CD4-positive, alpha-beta T cell treated with Interleukin-17A for 1 hour (primary cell): ENCODE results near the gene SEC14L1.
"Not testable (repeated sequence)": the region's sequence is repeated elsewhere in the genome, so short reads cannot be mapped to it uniquely, and the experiment has no call there.

Experiments
- DNase-seq: peaks from one replicate; pipeline ENCODE4 v3.0.0-alpha.2; 2020

Gene SEC14L1

DNA sequence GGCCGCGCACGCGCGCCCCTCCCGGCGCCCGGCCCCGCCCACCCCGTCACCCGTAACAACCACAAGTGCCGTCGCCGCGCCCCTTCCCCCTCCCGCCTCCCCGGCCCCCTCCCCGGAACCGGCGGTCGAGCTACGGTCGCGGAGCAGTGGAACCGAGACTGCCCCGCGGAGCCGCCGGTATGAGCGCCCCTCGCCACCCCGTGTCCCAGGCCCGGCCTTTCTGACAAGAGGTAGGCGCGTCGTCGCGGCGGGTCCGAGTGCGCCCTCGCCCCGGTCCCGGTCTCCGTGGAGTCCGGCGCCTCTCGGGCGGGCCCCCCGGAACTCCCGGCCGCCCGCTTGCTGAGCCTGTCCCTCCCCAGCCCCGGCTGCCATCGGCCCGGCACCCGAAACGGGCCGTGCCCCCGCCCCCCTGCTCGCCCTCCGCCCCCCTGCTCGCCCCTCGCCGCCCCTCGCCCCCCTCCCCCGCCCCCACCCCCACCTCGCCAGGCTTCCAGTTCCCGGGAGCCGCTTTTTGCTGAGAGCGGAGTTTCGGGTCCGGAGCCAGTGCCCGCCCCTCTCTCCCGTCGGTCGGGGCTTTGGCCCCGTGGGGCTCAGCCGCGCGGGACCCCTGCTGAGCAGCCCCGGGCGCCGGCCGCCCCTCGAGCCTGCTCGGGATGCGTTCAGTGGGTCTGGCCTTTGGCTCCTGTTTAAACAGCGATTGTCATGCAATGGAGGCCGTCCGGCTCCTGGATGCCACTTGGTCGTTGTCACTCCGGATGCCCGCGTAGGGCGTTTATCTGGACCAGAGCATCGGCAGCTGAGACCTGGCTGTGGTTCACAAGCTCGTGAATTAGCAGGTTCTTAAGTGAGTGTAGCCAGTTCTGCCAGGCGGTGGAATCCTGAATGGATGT lies at the start of gene SEC14L1:
Gene SEC14L1, plus strand, starts transcription at position 92 of the 890 bp plus-strand sequence. CDS start 2,628 bp downstream, outside the sequence.
- peak; percentile 38 for DNase-seq

- DNase-seq: no peak
Observed at GRCh38 chr17:77092025-77092424, 48.7 kb upstream of the SEC14L1 start.

- DNase-seq: no peak
Observed at GRCh38 chr17:77095461-77095860, 45.3 kb upstream of the SEC14L1 start.

DNA sequence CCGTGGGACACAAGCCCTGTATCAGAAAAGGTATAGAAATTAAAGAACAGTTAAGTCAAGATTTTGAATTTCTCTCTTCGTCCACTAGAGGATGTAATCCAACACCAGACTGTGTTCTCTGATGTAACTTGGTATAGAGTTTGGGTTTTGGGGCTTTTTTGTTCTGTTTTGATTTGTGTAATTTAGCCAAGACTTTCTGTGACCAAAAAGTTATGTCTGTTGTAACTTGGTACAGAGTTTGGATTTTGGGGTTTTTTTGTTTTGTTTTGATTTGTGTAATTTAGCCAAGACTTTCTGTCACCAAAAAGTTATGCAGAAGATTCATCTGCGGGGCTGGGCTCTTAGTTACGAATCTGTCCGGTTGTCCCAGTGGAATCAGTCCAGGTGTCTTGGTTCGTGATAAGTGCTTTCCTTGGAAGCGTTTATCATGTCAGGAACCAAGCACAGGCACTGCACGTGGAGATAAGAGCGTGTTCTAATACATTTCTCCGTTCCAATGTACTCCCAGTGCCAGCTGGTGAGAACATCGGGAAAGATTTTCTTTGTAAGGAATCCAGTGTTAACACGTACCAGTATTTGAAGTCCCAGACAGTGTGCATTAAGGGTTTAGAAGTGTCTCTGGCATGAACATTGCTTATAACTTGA lies 44.1 kb upstream of the SEC14L1 start:
- DNase-seq: peak; percentile 48

DNA sequence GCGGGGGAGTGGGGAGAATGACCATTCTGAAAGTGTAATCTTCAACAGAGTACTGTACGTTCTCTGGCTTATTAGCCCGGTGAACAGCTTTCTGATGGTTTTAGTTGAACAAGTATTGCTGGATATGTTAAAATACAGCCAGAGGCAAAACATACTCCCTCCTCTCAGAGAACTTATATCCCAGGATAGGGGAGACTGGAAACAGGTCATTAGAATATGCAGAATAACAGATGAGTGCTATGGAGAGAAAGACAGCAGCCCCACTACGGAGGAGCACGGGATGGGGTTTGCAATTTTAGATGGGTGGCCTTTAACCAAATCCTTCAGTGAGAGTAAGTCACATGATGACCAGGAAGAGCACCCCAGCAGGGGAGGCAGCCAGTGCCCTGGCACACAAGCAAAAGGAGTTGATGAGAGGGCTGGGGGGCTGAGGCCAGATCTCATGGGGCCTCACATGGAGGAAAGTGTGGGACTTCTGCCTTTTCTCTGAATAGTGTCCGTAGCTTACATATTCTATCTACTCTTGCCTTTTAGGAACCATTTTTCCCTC lies 43.1 kb upstream of the SEC14L1 start:
- no peak for DNase-seq

DNA sequence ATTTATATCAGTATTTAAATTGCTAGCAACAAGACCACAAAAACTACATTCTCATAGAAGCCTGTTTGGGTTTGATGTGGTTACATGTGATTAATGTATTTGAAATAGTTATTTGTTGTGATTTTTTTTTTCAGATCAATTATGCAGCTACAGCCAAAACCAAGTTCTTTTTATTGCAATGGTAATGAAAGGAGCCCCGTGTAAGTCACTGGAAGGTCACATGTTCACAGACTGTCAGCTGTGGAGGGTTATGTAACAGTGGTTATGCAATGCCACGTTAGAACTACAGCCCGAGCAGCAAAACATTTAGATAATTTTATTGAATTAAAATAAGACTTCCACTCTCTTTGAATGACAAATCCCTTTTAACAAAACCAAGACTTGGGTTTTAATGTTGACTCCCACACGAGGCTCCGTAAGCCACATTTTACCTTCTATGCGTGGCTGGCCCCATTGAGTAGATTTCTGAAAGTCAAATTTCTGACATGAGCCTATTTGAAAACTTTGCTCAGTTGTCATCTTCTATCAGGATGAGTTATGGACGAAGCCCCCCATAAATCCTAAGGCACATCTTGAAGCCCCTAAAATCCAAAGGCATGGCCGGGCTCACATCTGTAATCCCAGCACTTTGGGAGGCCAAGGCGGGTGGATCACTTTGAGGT lies 41.8 kb upstream of the SEC14L1 start:
- peak; percentile 55 for DNase-seq

GRCh38 chr17:77099997-77100396 lies 40.8 kb upstream of the SEC14L1 start:
- DNase-seq: peak; percentile 37

DNA sequence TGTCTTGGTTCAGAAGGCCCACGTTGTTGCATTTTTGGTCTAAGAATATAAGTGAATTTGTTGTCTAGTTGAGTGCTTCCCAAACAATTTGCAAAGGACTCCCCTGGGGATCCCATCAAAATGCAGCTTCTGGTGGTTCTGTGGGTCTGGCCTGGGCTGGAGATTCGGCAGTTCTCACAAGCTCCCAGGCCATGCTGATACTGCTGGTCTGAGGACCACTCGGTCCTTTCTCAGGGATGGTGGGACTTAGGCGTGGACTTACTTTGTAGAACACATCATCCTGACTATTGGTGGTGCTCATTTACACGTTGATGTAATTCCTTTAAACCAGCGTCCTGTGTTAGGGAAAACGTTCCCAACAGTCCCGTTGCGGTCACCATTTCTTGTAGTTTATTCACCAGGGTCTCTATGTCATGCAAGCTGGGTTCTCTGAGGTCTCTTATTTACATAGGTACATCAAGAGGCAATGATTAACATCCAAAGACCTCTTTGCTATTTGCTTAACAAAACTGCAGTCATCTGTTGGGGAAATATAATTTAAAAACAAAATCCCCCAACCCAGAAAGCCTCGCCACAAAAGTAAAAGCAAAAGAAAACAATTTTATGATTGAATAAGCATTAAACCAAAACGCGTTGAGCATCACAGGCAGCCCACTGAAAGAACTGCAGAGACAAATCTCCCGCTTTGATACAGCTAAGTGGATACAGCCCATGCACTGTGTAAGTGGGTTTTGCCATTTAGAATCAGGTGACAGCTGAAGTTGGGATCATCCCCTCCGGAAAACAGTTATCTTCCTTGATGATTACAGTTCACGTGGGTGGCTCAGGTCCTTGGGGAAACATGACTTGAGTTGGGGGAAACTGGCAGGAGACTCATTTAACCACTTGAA lies 39.0 kb upstream of the SEC14L1 start:
- DNase-seq: no peak

GRCh38 chr17:77102411-77103134 lies 38.2 kb upstream of the SEC14L1 start:
- not testable (repeated sequence) for DNase-seq

- no peak for DNase-seq
Observed at GRCh38 chr17:77105706-77106105, 35.1 kb upstream of the SEC14L1 start.

GRCh38 chr17:77106874-77107358 lies 33.9 kb upstream of the SEC14L1 start:
- DNase-seq: peak; percentile 40

- peak; percentile 71 for DNase-seq
Observed at GRCh38 chr17:77107506-77108433, 33.0 kb upstream of the SEC14L1 start.

GRCh38 chr17:77109159-77109759 lies 31.5 kb upstream of the SEC14L1 start:
- DNase-seq: no peak

DNA sequence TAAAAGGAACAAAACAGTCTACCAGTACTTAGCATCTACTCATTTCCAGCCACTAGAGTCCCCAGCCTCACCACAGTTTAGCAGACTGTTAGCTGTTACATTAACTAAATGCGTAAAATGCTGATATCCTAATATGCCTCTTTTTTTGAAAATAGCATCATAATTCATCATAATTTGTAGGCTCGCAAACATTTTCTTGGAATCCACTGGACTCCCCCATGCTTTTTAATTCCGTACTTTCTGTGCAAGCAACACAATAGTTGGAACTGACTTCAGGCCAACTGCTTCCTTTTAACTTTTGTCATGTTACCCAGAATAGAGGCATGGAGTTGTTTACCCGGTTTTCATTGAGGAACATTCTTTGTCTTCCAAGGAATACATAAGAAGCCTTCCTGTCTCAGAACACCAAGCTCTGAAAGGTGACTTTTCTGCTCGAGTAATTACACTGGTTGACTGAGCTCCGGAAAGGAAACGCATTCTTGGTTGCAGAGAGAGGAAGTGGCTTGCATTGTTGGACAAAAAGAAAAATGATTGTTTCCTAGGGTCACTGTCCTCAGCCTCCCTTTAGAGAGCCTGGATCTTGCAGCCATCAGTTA lies 30.9 kb upstream of the SEC14L1 start:
- DNase-seq: no peak

DNA sequence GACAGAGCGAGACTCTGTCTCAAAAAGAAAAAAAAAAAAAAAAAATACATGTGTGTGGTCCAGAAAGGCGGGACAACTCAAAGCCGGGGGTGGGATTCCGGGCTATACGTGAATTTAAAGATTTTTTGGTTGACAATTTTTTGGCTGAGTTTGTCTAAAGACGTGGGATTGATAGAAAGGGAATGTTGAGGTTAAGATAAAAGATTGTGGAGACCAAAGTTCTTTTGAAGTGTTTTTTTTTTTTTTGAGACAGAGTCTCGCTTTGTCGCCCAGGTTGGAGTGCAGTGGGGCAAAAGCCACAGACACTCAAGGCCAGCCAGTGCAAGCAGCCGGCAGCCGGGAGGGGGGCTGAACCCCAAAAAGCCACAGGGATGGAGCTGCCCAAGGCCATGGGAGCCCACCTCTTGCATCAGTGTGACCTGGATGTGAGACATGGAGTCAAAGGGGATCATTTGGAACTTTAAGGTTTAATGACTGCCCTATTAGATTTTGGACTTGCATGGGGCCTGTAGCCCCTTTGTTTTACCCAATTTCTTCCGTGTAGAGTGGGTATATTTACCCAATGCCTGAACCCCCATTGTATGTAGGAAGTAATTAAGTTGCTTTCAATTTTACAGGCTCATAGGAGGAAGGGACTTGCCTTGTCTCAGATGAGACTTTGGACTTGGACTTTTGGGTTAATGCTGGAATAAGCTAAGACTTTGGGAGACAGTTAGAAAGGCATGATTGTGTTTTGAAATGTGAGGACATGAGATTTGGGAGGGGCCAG lies 29.4 kb upstream of the SEC14L1 start:
- not testable (repeated sequence) for DNase-seq

- DNase-seq: no peak
Observed at GRCh38 chr17:77111934-77112296, 28.9 kb upstream of the SEC14L1 start.

DNA sequence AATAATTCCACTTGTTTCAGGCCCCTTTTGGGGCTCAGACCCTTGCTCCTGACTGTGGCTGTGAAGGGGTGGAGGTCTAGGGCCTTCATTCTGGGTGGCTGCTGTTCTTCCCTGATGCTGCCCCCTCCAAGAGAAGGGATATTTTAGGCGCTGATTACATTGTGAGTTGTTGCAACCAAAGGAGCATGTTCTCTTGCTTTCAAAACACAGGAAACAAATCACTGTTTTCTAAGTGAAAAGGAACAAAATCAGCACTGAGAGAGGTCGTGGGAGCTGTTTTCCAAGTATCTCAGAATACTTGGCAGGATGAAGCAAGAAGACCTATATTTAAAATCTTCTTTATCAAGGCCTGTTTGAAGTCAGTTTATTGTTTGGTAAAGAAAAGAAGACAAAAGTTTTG lies 25.3 kb upstream of the SEC14L1 start:
- no peak for DNase-seq

GRCh38 chr17:77115947-77116346 lies 24.8 kb upstream of the SEC14L1 start:
- DNase-seq: no peak
